Measurements from ENCODE around the gene MMP23B.

DNA sequence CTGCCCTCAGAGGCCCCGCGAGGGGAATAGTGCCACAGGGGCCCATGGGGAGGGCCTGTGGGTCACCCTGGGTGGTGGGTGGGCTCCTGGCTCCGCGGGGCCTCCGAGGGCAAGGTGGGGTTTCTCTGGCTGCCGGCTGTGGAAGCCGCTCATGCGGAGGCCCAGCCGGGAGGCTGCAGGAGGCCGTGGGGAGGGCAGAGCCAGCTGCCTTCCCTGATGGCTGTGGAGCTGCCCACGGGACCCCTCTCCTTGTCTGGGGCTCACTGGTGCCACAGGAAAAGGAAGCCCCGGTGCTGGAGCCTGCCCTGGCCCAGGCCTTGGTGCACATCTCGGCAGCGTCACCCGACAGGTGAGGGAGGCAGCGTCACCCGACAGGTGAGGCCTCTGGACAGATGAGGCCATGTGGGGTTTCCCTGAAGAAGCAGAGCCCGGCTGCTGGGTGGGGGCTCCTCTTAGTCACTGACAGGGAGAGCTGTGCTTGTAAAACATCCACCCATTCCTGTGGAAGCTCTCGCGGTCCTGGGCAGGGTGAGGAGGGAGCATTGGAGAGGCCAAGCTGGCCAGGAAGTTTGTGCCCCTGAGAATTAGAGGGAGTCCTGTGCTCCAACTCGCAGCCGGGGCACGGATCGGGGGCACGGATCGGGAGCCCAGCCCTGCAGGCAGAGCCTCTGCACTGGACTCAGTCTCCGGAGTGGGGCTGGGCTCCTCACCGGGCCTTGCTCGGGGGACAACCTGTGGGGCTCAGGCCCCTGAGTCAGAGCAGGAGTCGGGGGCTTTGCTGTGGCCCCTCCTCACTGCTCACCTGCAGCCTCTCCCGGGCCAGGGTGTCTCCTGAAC lies 10.6 kb upstream of the MMP23B start:
- TF ChIP-seq, protein P1, sequence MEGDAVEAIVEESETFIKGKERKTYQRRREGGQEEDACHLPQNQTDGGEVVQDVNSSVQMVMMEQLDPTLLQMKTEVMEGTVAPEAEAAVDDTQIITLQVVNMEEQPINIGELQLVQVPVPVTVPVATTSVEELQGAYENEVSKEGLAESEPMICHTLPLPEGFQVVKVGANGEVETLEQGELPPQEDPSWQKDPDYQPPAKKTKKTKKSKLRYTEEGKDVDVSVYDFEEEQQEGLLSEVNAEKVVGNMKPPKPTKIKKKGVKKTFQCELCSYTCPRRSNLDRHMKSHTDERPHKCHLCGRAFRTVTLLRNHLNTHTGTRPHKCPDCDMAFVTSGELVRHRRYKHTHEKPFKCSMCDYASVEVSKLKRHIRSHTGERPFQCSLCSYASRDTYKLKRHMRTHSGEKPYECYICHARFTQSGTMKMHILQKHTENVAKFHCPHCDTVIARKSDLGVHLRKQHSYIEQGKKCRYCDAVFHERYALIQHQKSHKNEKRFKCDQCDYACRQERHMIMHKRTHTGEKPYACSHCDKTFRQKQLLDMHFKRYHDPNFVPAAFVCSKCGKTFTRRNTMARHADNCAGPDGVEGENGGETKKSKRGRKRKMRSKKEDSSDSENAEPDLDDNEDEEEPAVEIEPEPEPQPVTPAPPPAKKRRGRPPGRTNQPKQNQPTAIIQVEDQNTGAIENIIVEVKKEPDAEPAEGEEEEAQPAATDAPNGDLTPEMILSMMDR (conservative IDR thresholded peaks at IDR 0.05) = no peak
- no peak for TF ChIP-seq EZH2 (IDR thresholded peaks at IDR 0.05; ENCODE audit: low read depth)

Measured in PC-9 (cell line).